SK-N-SH (cell line): ENCODE results near the gene SLC25A30. TPM values are rescaled to one million over a fixed set of nuclear protein-coding genes. Genes with fewer than 3 reads are reported as not detected.

Experiments
- CTCF ChIA-PET: fragments of 300-600, 350-600 bp; formaldehyde crosslinking; extraction: SDS; loops from one replicate; lab custom pipeline; 2021; lab: Yijun Ruan, JAX
- POLR2A ChIA-PET: fragments of 350-600 bp; sonication (Branson Sonifier 250); formaldehyde crosslinking; extraction: SDS; loops from one replicate; lab custom pipeline; 2020; ENCODE audit warnings: antibody characterized with exemption, inconsistent platforms; lab: Yijun Ruan, JAX
- DNase-seq: peaks from one replicate; pipeline ENCODE4 v3.0.0; 2012
- H2AFZ ChIP-seq: fragments of 200-600 bp; sonication (generic); 2 replicates; pipeline ENCODE4 v1.8.1; 2016; ENCODE audit warnings: antibody characterized with exemption, mild to moderate bottlenecking, low read depth
- H3F3A ChIP-seq: fragments of 200-600 bp; sonication (generic); replicated peaks from 2 replicates; pipeline ENCODE3; 2016; ENCODE audit warnings: antibody characterized with exemption, mild to moderate bottlenecking; ENCODE audit not compliant: insufficient read depth
- H3K27ac ChIP-seq, 2 experiments: fragments of 200-500 bp in 1 of 2; fragments of 200-600 bp in 1 of 2; sonication (Bioruptor generic) in 1 of 2; sonication (generic), shearing (Covaris generic) in 1 of 2; 2 replicates each; pipeline versions ENCODE4 v1.5.1 to v1.6.1; 2014 to 2016; ENCODE audit warnings: low read depth in 2 of 2, inconsistent platforms in 1 of 2, low read length in 1 of 2, mild to moderate bottlenecking in 1 of 2, mixed read lengths in 1 of 2
- H3K27me3 ChIP-seq: fragments of 200-600 bp; sonication (generic), shearing (Covaris generic); 2 replicates; pipeline ENCODE4 v1.6.1; 2016; ENCODE audit warnings: mixed run types; ENCODE audit not compliant: insufficient read depth
- H3K36me3 ChIP-seq, 2 experiments: fragments of 200-500 bp in 1 of 2; fragments of 200-600 bp in 1 of 2; sonication (Bioruptor generic) in 1 of 2; sonication (generic) in 1 of 2; replicated peaks in 1 of 2; 2 replicates each; pipeline versions ENCODE3 to v1.5.1; 2014 to 2016; ENCODE audit warnings: low read length in 1 of 2, mild to moderate bottlenecking in 1 of 2; ENCODE audit not compliant: insufficient read depth in 2 of 2, control insufficient read depth in 1 of 2
- H3K4me1 ChIP-seq, 2 experiments: fragments of 200-500 bp in 1 of 2; fragments of 200-600 bp in 1 of 2; sonication (Bioruptor generic) in 1 of 2; sonication (generic), shearing (Covaris generic) in 1 of 2; 2 replicates each; pipeline versions ENCODE4 v1.5.1 to v1.6.1; 2014 to 2016; ENCODE audit warnings: low read depth in 1 of 2, low read length in 1 of 2, mixed run types in 1 of 2; ENCODE audit not compliant: insufficient read depth in 2 of 2, control insufficient read depth in 1 of 2
- H3K4me2 ChIP-seq: fragments of 200-600 bp; sonication (generic), shearing (Covaris generic); 2 replicates; pipeline ENCODE4 v1.6.1; 2017; ENCODE audit warnings: mixed run types
- H3K4me3 ChIP-seq, 2 experiments: fragments of 200-500 bp in 1 of 2; fragments of 200-600 bp in 1 of 2; sonication (Bioruptor generic) in 1 of 2; sonication (generic), shearing (Covaris generic) in 1 of 2; 2 replicates each; pipeline versions ENCODE4 v1.5.1 to v1.8.1; 2014 to 2016; ENCODE audit warnings: low read depth in 2 of 2, inconsistent platforms in 1 of 2, low read length in 1 of 2, mild to moderate bottlenecking in 1 of 2, mixed read lengths in 1 of 2, moderate library complexity in 1 of 2
- H3K79me2 ChIP-seq: fragments of 200-600 bp; sonication (generic); 2 replicates; pipeline ENCODE4 v1.8.1; 2017; ENCODE audit warnings: mild to moderate bottlenecking; ENCODE audit not compliant: insufficient read depth
- H3K9ac ChIP-seq: fragments of 200-600 bp; sonication (generic); 2 replicates; pipeline ENCODE4 v1.6.1; 2017; ENCODE audit warnings: mixed run types
- H3K9me2 ChIP-seq: fragments of 200-600 bp; sonication (generic); 2 replicates; pipeline ENCODE4 v1.6.1; 2017; ENCODE audit warnings: mixed run types
- H3K9me3 ChIP-seq: fragments of 200-600 bp; sonication (generic); 2 replicates; pipeline ENCODE4 v1.6.1; 2017; ENCODE audit warnings: mixed run types, mild to moderate bottlenecking, moderate library complexity
- H4K20me1 ChIP-seq: fragments of 200-600 bp; sonication (generic); 2 replicates; pipeline ENCODE4 v1.6.1; 2017; ENCODE audit warnings: mild to moderate bottlenecking, mixed run types; ENCODE audit not compliant: insufficient read depth
- CHD2 ChIP-seq: fragments of 150-350 bp; IDR thresholded peaks from 2 replicates; pipeline ENCODE4 v1.6.1; 2018; ENCODE audit warnings: low read length; ENCODE audit not compliant: partially characterized antibody
- ELF1 ChIP-seq: IDR thresholded peaks from 2 replicates; pipeline ENCODE4 v1.4.0; 2012
- EP300 ChIP-seq, 2 experiments: IDR thresholded peaks; 2 replicates each; pipeline versions ENCODE4 v1.4.0 to v1.6.1; 2012; ENCODE audit warnings: borderline replicate concordance in 1 of 2, low read depth in 1 of 2, low read length in 1 of 2
- FOSL2 ChIP-seq: IDR thresholded peaks from 2 replicates; pipeline ENCODE4 v1.4.0; 2012; ENCODE audit warnings: low read depth, mild to moderate bottlenecking, moderate library complexity, borderline replicate concordance
- MEF2A ChIP-seq: IDR thresholded peaks from 2 replicates; pipeline ENCODE4 v1.4.0; 2012; ENCODE audit warnings: low read depth, borderline replicate concordance
- MXI1 ChIP-seq: IDR thresholded peaks from 2 replicates; pipeline ENCODE4 v1.6.1; 2012; ENCODE audit warnings: mild to moderate bottlenecking, low read depth, low read length, improper control_type of control experiment
- PBX3 ChIP-seq: IDR thresholded peaks from 2 replicates; pipeline ENCODE4; 2012
- POLR2AphosphoS5 ChIP-seq: IDR thresholded peaks from 2 replicates; pipeline ENCODE4 v1.6.1; 2012; ENCODE audit warnings: low read depth, low read length
- RCOR1 ChIP-seq: fragments of 150-350 bp; IDR thresholded peaks from 2 replicates; pipeline ENCODE4 v1.6.1; 2017; ENCODE audit warnings: antibody characterized with exemption, low read length
- RFX5 ChIP-seq: IDR thresholded peaks from 2 replicates; pipeline ENCODE4 v1.6.1; 2012; ENCODE audit warnings: mild to moderate bottlenecking, improper control_type of control experiment, low read length
- TEAD4 ChIP-seq: IDR thresholded peaks from 2 replicates; pipeline ENCODE4 v1.4.0; 2012; ENCODE audit warnings: mild to moderate bottlenecking, borderline replicate concordance; ENCODE audit not compliant: insufficient read depth
- WGBS: methylation state at CpG from one replicate; pipeline ENCODE4 v1.1.6; 2017; ENCODE audit warnings: low lambda C conversion rate; 5-methylcytosine and 5-hydroxymethylcytosine counted together
- polyA plus RNA-seq, 3 experiments: library from polyadenylated mRNA; depleted of rRNA; stranded (reverse); fragments of >200 nt; gene quantifications; 2 replicates each; pipeline ENCODE4 v1.2.3, GENCODE V29; 2012
- TF ChIP-seq, protein P1 (sequence below): IDR thresholded peaks from 2 replicates; pipeline ENCODE4 v1.4.0; 2012; ENCODE audit warnings: low read depth

Gene SLC25A30
- polyA plus RNA-seq, 1 of the 3 experiments (the other 2 are of a cell fraction), result 9.6 TPM

DNA sequence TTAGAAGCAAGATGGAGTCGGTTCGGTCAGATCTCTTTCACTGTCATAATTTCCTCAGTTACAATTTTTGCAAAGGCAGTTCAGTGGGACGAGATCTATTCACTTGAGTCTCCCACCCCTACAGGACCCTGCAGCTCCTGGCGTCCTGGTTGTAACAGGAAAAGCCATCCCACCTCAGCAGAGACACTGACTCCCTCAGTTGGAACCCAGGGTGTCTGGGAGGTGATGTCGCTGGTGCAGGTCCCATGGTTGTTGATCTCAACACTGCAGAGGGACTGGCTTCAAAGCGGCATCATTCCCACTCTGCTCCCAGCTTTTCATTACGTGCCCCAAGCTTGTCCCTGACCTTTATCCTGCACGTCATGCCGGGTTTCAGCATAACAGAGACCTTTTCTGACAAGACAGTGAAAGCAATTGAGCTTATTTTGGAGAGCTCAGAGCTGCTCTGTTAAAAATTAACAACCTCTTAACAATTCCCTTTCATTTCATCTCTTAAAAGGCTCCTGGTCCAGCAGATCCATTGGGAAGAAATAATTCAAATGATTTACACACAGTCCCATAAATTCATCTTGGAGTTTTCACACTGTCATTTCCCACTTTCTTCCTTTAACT lies 29.0 kb upstream of the SLC25A30 start:
- H4K20me1 ChIP-seq, result no peaks in the 10 kb centered on the region
- H3K79me2 ChIP-seq, result no peaks in the 10 kb centered on the region
- ChIA-PET CTCF (no interaction called here), POLR2A (no interaction called here)
- H2AFZ ChIP-seq, result no peak overlapping the region
- DNase-seq, result no peak
- H3K4me3 ChIP-seq, result no peak overlapping the region
- H3K27ac ChIP-seq, result no peak overlapping the region
- H3K9me2 ChIP-seq, result no peaks in the 10 kb centered on the region
- no peaks in the 10 kb centered on the region for H3F3A ChIP-seq
- WGBS, result 64% methylated on average over 9 of the region's 9 CpGs
- H3K36me3 ChIP-seq, result no peaks in the 10 kb centered on the region
- H3K4me2 ChIP-seq, result no peak overlapping the region
- H3K9ac ChIP-seq, result no peak overlapping the region
- TF ChIP-seq RFX5 (no peak), TEAD4 (no peak), ELF1 (no peak), MEF2A (no peak), MXI1 (no peak), RCOR1 (no peak), EP300 (IDR thresholded peaks at IDR 0.05; ENCODE audit: borderline replicate concordance in 1 of 2, low read depth in 1 of 2, low read length in 1 of 2) (no peak), POLR2AphosphoS5 (no peak), CHD2 (no peak)
- TF ChIP-seq, protein P1, sequence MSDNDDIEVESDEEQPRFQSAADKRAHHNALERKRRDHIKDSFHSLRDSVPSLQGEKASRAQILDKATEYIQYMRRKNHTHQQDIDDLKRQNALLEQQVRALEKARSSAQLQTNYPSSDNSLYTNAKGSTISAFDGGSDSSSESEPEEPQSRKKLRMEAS, result no peak
- TF ChIP-seq, all 33 proteins: peak for 0
- no peaks in the 10 kb centered on the region for H3K4me1 ChIP-seq
- no peaks in the 10 kb centered on the region for H3K27me3 ChIP-seq
- H3K9me3 ChIP-seq, result no peaks in the 10 kb centered on the region

DNA sequence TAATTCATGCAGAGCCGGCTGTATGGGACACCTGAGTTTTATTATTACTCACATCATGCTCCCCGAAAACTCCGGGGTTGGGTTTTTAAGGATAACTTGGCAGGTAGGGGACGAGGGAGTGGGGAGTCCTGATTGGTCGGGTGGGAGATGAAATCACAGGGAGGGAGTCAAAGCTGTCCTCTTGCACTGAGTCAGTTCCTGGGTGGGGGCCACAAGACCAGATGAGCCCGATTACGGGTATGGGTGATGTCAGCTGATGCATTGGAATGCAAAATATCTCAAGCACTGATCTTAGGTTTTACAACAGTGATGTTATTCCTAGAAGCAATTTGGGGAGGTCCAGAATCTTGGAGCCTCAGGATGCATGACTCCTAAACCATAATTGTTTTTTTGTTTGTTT lies 28.0 kb upstream of the SLC25A30 start:
- POLR2A ChIA-PET, result interaction anchor here (1.0 kb wide), 1 partner anchor 12 kb away, joined by 3 read pairs; no protein-coding TSS in a partner anchor
- H3K9me3 ChIP-seq, result no peaks in the 10 kb centered on the region
- no peak overlapping the region for H3K27ac ChIP-seq
- no peak overlapping the region for H2AFZ ChIP-seq
- no peak for DNase-seq
- TF ChIP-seq FOSL2 (no peak), PBX3 (0 out of 2 replicates have a peak, but pooled peaks have one; percentile 11)
- no peak overlapping the region for H3K9ac ChIP-seq
- 62% methylated on average over 7 of the region's 7 CpGs for WGBS
- H3K79me2 ChIP-seq, result no peaks in the 10 kb centered on the region
- H3K4me2 ChIP-seq, result no peak overlapping the region
- H3K4me3 ChIP-seq, result no peak overlapping the region
- no peaks in the 10 kb centered on the region for H3K9me2 ChIP-seq
- H3K4me1 ChIP-seq, result 0 out of 4 replicates have a peak, but pooled peaks cover 0 to 5% of the 10 kb centered on the region in 2 experiments
- CTCF ChIA-PET, result interaction anchor here (1.1 kb wide), 1 partner anchor 40 kb away, joined by 3 read pairs; no protein-coding TSS in a partner anchor
- no peaks in the 10 kb centered on the region for H4K20me1 ChIP-seq
- H3F3A ChIP-seq, result peaks cover 4% of the 10 kb centered on the region
- no peaks in the 10 kb centered on the region for H3K36me3 ChIP-seq
- no peaks in the 10 kb centered on the region for H3K27me3 ChIP-seq
